ENCODE results near the gene PDZRN4.
A peak's percentile ranks its signal among the peaks of the same experiment; 100 is the strongest.

The PDZRN4 gene

GRCh38 chr12:41365653-41366171 lies 177.6 kb downstream of the PDZRN4 start:
- DNase-seq = peak; percentile 26

DNA sequence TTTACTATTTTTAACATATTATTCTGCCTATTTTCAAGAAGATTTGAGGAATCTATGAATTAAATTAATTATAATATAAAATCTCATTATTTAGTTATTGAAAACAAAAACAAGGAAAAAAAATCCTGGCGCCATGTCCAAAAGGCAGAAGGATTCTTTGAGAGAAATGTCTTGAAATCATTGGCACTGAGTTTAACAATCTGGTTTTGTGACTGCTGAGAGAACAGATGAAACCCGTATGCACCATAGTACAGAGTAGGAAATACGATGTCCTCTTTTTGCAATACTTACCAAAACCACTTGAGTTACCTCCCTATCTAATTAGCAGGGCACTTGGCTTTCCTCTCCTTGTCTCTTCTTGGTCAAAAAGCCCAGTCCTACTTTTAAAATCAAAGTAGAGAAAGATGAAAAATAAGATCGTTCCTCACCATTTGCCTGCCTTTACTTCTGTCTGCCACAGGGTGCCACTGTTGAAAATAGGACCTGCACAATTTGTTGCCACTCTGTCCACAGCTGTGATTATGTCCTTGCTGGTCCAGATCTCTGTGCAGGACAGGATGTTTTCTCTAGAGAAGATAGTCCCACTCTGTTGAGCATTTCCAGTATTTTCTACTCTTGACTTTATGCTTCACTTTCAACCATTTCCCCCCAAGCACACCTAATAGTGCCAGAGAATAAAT lies 179.7 kb downstream of the PDZRN4 start:
- peak; percentile 77 for DNase-seq

- DNase-seq = no peak
Observed at GRCh38 chr12:41380878-41381277, 192.8 kb downstream of the PDZRN4 start.

DNA sequence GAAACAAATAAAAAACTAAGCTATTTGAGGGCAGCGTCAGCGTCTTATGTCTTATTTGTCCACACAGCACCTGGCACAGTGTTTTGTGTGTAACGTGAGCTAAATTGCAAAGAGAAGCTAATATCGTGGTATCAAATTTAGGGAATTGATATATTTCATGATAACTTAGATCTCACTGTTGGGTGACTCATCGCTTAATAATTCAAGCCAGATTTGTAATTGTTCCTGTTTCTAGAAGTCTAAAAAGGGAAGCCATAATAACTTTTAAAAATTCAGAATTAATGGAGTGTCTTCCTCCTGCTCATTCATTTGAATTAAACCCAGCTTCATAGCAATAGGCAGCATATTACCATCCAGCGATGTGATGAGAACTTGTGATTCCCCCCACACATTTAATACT lies 214.7 kb downstream of the PDZRN4 start:
- DNase-seq = no peak

- DNase-seq = peak; percentile 27
Observed at GRCh38 chr12:41407232-41407799, 219.2 kb downstream of the PDZRN4 start.

- DNase-seq = peak; percentile 38
Observed at GRCh38 chr12:41409628-41410027, 221.5 kb downstream of the PDZRN4 start.

- DNase-seq = no peak
Observed at GRCh38 chr12:41418586-41418985, 230.5 kb downstream of the PDZRN4 start.

DNA sequence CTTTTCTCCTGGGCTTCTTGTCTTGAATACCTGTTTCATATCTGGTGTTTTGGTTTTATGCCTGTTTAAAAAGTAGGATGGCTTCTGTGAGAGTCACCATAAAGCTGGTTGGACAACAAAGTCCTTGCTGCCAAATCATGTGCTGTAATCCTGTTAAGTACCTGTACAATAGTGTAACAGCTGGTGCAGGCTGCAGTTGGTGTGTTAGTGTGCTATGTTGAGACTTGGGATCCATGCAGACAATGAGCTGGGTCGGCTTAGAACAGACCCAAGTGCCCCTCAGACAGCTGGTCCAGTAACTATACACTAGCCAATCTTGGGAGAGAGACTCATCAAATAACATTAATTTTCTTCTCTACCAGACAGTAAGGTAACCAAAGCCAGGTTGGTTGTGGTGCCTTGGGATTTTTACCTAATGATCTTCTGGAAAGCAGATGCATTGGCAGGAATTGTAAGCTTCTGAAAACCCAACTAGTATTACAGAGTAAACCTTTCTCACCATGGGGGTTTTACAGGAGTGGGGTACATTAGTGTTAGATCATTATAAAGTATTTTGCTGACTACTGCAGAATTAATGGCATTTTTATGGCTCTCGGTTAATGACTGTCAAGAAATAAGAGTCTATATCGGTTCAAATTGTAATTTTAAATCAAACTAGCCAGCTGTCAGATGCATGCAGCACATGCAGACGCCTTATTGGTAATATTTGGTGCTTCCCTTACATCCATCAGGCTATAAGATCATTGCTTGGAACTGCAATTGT lies 231.2 kb downstream of the PDZRN4 start:
- peak; percentile 23 for DNase-seq

DNA sequence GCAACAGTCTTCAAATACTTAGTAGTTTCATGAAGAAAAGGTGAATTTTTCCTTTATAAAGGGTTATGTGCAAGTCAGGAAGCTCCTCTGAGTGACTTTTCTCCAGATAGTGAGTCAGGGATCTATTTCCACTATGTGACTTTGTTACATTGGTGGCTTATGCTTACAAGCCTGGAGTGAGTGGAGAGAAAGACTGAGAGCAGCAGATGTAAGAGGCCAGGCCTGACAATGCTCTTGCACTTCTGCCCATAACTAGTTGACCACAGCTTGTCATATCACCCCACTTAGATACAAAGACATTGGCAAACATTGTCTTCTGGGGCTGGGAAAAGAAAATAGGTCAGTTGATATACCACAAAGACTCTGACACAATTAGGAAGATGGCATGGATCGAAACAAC lies 236.5 kb downstream of the PDZRN4 start:
- DNase-seq = peak; percentile 66

- no peak for DNase-seq
Observed at GRCh38 chr12:41433460-41433859, 245.3 kb downstream of the PDZRN4 start.

GRCh38 chr12:41436076-41436475 lies 248.0 kb downstream of the PDZRN4 start:
- DNase-seq = no peak

GRCh38 chr12:41437563-41437962 lies 249.4 kb downstream of the PDZRN4 start:
- DNase-seq = no peak

GRCh38 chr12:41438854-41439541 lies 250.9 kb downstream of the PDZRN4 start:
- DNase-seq = no peak

- no peak for DNase-seq
Observed at GRCh38 chr12:41439801-41440200, 251.7 kb downstream of the PDZRN4 start.

GRCh38 chr12:41441180-41441579 lies 253.1 kb downstream of the PDZRN4 start:
- DNase-seq = no peak

- DNase-seq = peak; percentile 16
Observed at GRCh38 chr12:41442896-41443295, 254.8 kb downstream of the PDZRN4 start.

- no peak for DNase-seq
Observed at GRCh38 chr12:41443690-41444089, 255.6 kb downstream of the PDZRN4 start.

DNA sequence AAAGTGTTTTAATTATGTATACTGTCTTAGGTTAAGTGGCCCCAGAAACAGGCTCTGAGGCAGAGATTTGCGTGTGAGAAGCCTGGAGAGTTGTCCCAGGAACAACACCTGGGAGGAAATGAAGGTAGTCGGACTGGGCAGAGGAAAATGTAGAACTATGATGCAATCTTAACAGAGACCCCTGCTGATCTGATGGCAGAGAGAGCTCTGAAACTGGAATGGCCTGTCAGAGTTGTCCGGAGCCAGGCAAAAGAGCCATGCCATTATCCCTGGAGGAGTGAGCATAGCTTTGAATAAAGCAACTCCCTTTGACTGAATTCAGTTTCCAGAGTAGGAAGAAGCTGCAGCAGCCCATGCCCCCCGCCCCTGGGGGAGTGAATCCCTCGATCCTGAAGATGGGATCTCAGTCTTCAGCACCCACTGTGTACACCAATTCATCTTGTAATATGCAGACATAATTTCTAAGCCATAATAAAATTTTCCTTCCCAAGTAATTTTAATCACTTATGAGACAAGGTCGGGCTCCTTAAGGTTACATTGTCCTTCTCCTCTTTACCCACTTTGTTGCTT lies 264.8 kb downstream of the PDZRN4 start:
- DNase-seq = no peak

- no peak for DNase-seq
Observed at GRCh38 chr12:41453409-41453808, 265.3 kb downstream of the PDZRN4 start.

- no peak for DNase-seq
Observed at GRCh38 chr12:41459111-41459905, 271.2 kb downstream of the PDZRN4 start.

GRCh38 chr12:41459906-41460214 lies 271.7 kb downstream of the PDZRN4 start:
- no peak for DNase-seq

GRCh38 chr12:41460906-41461305 lies 272.8 kb downstream of the PDZRN4 start:
- DNase-seq = no peak

Data from DMS53 (cell line).